Measurements from ENCODE around the gene FILIP1L. TPM values are rescaled to one million over a fixed set of nuclear protein-coding genes. Genes with fewer than 3 reads are reported as not detected.

Gene FILIP1L
- total RNA-seq, 1 donor from 2014 or later, result 1.2 TPM

GRCh38 chr3:100047455-100048141 lies 66.7 kb downstream of the FILIP1L start:
- DNase-seq (ENCODE audit: low spot score in 2 of 2) (no peak), FAIRE-seq (no peak)

- DNase-seq (ENCODE audit: low spot score in 2 of 2), result no peak
- FAIRE-seq, result no peak
These were observed 67.3 kb downstream of the FILIP1L start for GRCh38 chr3:100046986-100047385.

GRCh38 chr3:100045696-100046095 lies 68.6 kb downstream of the FILIP1L start:
- no peak for DNase-seq (ENCODE audit: low spot score in 2 of 2)
- FAIRE-seq, result no peak

- FAIRE-seq (no peak), DNase-seq (ENCODE audit: low spot score in 2 of 2) (no peak)
These were observed 69.9 kb downstream of the FILIP1L start for GRCh38 chr3:100044369-100044768.

- no peak for FAIRE-seq
These were observed 71.0 kb downstream of the FILIP1L start for GRCh38 chr3:100043271-100043670.

GRCh38 chr3:100042166-100042981 lies 71.9 kb downstream of the FILIP1L start:
- no peak for FAIRE-seq
- DNase-seq (ENCODE audit: low spot score in 2 of 2), result no peak

More at GRCh38 chr3:100043271-100043670, 71.0 kb downstream of the FILIP1L start:
- no peak for DNase-seq (ENCODE audit: low spot score in 2 of 2)

- no peak for FAIRE-seq
- DNase-seq (ENCODE audit: low spot score in 2 of 2), result no peak
These were observed 73.0 kb downstream of the FILIP1L start for GRCh38 chr3:100041328-100041749.

- DNase-seq (ENCODE audit: low spot score in 2 of 2) (no peak), FAIRE-seq (no peak)
These were observed 73.7 kb downstream of the FILIP1L start for GRCh38 chr3:100040451-100041225.

- FAIRE-seq, result no peak
- DNase-seq (ENCODE audit: low spot score in 2 of 2), result no peak
These were observed 75.2 kb downstream of the FILIP1L start for GRCh38 chr3:100039075-100039474.

GRCh38 chr3:100033903-100034471 lies 80.3 kb downstream of the FILIP1L start:
- FAIRE-seq, result no peak

GRCh38 chr3:100033184-100033583 lies 81.1 kb downstream of the FILIP1L start:
- FAIRE-seq (no peak), DNase-seq (ENCODE audit: low spot score in 2 of 2) (no peak)

More at GRCh38 chr3:100033903-100034471, 80.3 kb downstream of the FILIP1L start:
- DNase-seq (ENCODE audit: low spot score in 2 of 2), result no peak

- FAIRE-seq, result no peak
- DNase-seq (ENCODE audit: low spot score in 2 of 2), result no peak
These were observed 82.1 kb downstream of the FILIP1L start for GRCh38 chr3:100032243-100032642.

- DNase-seq (ENCODE audit: low spot score in 2 of 2) (no peak), FAIRE-seq (no peak)
These were observed 83.3 kb downstream of the FILIP1L start for GRCh38 chr3:100030914-100031425.

GRCh38 chr3:100030346-100030745 lies 84.0 kb downstream of the FILIP1L start:
- no peak for DNase-seq (ENCODE audit: low spot score in 2 of 2)
- no peak for FAIRE-seq

GRCh38 chr3:100029689-100030088 lies 84.6 kb downstream of the FILIP1L start:
- no peak for FAIRE-seq

GRCh38 chr3:100029052-100029451 lies 85.2 kb downstream of the FILIP1L start:
- FAIRE-seq (peak; percentile 90), DNase-seq (ENCODE audit: low spot score in 2 of 2) (no peak)

More at GRCh38 chr3:100029689-100030088, 84.6 kb downstream of the FILIP1L start:
- no peak for DNase-seq (ENCODE audit: low spot score in 2 of 2)

GRCh38 chr3:100027321-100027720 lies 87.0 kb downstream of the FILIP1L start:
- DNase-seq (ENCODE audit: low spot score in 2 of 2), result no peak
- no peak for FAIRE-seq

GRCh38 chr3:100024520-100025303 lies 89.6 kb downstream of the FILIP1L start:
- no peak for DNase-seq (ENCODE audit: low spot score in 2 of 2)
- no peak for FAIRE-seq

GRCh38 chr3:100023595-100023994 lies 90.7 kb downstream of the FILIP1L start:
- no peak for FAIRE-seq
- DNase-seq (ENCODE audit: low spot score in 2 of 2), result no peak

Data from frontal cortex (tissue), 4 donors.